GM21515 (cell line): ENCODE results near the gene SDR42E2.
"Not testable (repeated sequence)": the region's sequence is repeated elsewhere in the genome, so short reads cannot be mapped to it uniquely, and the experiment has no call there.

Experiments used
- ATAC-seq: cut with Tn5 transposase; IDR thresholded peaks from one replicate; pipeline ENCODE4 v1.9.1; 2021; ENCODE audit not compliant: unreplicated experiment

The SDR42E2 gene

DNA sequence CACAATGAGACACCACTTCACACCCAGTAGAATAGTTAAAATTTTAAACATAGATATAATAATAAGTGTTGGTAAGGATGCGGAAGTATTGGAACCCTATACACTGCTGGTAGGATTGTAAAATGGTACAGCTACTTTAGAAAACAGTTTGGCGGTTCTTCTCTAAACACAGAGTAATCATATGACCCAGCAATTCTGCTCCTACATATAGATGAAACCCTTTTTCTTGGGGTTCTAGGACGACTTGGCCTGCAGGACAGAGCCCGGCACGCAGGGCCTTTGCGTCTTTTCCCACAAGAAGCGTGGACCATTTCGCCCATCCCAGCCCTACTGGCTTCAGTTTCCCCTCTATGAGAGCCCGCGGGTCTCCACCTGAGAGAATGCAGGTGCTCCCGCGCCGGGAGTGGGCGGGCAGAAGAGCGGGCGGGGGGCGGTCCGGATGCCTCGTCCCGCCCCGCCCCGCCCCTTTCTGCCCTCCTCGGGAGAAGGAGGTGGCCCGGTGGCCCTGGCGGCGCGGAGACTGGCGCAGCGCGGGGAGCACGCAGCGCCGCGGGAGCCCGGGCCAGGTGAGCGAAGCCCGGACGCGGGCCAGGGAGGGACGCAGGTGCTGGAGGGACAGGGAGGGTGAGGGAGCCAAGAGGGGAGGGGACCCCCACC is at the start of gene SDR42E2:
Gene SDR42E2 (plus strand): TSS at position 508 of the 657 bp plus-strand sequence. CDS start 3,077 bp downstream, outside the sequence.
- no peak for ATAC-seq

DNA sequence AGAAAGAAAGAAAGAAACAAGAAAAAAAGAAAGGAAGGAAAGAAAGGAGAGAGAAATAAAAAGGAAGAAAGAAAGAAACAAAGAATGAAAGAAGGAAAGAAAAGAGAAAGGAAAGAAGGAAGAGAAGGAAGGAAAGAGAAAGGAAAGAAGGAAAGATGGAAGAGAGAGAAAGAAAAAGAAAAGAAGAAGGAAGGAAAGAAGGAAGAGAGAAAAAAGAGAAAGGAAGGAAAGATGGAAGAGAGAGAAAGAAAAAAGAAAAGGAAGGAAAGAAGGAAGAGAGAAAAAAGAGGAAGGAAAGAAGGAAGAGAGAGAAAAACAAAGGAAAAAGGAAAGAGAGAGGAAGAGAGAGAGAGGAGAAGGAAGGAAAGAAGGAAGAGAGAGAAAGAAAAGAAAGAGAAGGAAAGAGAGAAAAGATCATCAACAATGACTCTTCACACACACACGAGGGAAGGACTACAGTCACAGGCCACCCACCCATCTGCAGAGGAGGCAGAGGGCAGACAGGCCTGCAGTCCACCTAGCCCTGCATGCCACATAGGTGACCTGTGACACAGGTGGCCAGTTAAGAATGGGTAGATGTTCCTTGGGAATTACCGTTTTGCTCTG is 46.1 kb upstream of the SDR42E2 start:
- no peak for ATAC-seq

DNA sequence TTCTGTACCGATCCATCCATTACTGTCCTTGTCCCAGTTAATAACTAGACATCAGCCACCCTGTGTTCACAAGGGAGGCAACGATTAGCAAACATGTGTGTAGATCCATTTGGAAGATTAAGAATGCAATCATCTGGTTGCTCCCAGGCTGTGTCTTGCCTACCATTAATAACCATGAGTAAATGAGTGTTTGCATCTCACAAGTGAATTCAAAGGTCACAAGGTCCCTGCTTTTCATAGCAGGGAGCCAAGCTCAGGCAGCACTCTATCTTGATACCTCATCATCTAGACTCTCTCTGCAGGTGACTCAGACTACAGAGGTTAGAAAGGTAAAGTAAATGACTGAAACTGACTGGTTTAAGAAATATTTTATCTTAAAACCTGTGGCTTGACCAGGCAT is 44.7 kb upstream of the SDR42E2 start:
- no peak for ATAC-seq

DNA sequence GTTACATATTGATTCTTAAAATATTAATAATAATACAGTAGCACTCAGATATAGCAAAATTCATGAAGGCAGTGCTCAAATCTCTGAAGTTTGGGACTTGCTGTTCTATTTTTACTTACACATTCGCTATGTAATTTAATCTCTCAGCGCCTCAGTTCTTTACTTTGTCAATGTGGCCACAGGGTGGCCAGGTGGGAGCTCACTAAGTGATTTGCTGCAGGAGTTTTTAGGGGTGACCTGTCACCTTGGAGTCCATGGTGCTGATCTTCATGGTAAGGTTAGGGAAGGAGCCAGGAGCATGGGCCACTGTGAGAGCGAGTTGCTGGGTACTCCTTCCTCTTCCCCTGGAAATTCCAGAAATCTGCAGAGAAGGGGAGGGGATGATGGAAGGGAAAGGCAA is 41.9 kb upstream of the SDR42E2 start:
- no peak for ATAC-seq

DNA sequence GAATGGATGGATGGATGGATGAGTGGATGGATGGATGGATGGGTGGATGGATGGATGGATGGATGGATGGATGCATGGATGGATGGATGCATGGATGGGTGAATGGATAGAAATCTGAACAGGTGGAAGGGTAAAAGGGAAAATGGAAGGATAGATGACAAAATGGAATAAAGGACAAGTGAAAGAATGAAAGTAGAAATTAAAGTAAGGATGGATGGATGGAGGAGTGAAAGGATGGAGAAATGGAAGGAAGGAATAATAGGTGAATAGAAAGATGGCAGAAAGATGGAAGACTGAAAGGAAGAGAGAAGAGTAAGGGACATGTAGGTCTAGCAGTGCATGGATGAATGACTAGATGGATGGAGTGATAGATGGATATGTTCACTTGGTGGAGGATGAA is 40.1 kb upstream of the SDR42E2 start:
- ATAC-seq: no peak

DNA sequence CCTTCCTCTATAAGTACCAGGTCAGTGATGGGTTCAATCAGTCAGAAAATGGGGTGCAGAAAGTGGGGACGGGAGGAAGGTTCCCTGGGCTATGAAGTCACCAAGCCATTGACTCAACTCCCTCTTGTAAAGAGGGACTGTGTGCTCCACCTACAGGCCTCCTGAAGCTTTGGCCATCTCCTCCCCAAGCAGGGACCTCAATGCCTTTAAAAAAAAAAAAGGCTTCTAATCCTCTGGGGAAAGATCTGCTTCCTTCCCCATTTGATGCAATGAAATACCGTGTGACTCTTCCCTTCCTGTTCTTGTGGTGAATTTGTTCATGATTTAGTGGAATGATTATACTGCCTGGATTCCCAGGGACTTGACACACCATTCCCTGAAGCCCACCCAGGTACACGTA is 39.2 kb upstream of the SDR42E2 start:
- no peak for ATAC-seq

DNA sequence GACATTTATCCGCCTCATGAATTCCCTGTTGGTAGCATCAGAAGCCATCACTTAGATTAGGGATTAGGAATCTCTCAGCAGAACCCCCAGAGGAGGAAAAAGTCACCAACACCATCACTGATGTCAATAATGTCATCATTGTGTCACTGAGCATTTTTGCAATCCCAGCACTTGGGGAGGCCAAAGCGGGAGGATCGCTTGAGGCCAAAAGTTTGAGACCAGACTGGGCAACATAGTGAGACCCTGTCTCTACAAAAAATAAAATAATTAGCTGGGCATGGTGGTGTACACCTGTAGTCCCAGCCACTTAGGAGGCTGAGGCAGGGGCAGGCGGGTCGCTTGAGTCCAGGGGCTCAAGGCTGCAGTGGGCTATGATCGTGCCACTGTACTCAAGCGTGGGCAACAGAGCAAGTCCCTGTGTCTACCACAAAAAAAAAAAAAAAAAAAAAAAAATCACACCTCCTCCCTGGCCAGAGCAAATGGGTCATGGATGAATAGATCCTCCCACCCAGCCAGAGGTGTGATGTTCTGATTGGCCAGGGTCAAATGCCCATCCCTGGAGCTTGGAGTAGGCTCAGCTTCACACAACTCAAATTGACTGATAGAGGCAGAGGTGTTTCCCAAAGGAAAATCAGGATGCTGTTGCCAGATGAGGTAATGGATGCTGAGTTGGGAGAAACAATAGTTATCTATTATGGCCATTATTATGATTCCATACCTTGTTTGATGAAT is 38.4 kb upstream of the SDR42E2 start:
- ATAC-seq: no peak

DNA sequence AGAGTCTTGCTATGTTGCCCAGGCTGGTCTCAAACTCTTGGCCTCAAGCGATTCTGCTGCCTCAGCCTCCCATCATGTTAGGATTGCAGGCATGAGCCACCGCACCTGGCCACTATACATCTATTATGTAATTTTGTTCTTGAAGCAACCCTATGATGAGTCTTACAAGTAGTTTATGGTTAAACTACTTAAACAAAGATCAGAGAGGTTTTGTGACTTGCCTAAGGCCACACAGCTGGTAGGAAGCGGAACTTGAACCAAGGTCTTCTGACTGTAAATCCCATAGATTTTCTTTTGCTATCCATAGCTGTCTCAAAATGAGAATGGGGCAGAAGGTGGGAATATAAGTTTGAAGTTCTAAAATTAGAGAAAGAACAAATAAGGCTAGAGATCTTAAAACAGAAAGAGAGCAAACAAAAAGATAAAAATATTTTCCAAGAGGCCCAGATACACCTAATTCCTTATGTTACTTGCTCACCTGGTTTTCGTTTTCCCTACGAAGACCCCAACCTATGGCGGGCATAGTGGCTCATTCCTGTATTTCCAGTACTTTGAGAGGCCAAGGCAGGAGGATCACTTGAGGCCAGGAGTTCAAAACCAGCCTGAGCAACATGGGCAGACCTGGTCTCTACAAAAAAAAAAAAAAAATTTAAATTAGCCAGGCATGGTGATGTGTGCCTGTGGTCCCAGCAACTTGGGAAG is 37.6 kb upstream of the SDR42E2 start:
- ATAC-seq: no peak

DNA sequence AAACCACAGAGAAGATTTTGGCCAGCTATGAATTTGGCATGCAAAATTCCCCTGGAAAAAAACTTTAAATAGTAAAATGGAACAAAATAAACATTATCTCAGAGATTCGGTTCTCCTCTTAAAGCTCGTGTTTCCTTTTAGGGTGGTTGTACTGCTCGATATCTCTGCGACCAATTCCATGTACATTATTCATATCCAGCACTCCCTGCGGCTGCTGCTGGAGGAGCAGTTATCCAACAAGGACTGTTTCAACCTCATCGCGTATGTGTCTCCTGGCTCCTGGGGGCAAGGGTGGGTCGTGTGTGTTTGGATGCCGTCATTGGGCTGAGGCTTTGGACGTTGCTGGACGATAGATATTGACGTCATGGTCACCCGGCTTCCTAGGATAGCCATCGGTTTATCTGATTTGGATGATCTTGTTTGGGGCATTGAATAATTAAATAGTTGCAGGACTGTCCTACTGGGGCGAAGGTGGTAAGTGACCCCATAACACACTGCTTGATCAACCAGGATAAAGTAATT is 36.2 kb upstream of the SDR42E2 start:
- no peak for ATAC-seq

DNA sequence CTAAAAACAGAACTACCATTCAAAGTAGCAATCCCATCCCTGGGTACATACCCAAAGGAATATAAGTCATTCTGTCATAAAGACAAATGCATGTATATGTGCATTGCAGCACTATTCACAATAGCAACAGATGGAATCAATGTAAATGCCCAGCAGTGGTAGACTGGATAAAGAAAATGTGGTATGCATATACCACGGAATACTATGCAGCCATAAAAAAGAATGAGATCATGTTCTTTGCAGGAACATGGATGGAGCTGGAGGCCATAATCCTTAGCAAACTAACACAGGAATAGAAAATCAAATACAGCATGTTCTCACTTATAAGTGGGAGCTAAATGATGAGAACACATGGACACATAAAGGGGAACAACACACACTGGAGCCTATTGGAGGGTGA is 33.8 kb upstream of the SDR42E2 start:
- not testable (repeated sequence) for ATAC-seq

DNA sequence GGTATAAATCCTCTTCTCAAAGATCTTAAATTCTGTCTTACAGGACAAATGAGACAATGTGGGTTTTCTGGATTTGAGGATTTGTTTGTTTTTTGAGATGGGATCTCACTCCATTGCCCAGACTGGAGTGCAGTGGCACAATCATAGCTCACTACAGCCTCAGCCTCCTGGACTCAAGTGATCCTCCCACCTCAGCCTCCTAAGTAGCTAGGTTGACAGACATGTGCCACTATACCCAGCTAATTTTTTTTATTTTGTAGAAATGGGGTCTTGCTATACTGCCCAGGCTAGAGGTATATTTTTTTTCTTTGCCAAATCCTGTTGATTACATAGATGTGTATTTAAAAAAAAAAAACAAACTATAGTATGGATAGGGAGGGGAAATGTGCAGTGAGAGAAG is 31.8 kb upstream of the SDR42E2 start:
- ATAC-seq: no peak

DNA sequence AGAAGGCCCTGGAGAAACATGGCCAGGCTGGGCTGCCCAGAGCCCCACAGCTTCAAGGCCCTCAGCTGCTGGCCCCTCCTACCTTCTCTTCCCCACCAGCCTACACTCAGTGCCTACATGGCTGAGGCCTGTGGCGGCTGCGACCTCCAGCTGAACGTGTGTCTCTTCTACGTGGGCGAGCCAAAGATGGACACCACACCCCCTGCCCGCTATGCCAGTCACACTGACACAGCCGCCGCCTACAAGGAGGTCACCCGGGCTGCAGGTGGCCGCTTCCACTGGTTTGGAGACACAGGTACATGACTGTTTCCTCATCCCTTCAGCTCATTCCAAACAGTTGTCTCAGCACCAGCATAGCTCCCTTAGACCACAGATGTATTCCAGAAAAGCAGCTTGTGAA is 29.5 kb upstream of the SDR42E2 start:
- no peak for ATAC-seq

DNA sequence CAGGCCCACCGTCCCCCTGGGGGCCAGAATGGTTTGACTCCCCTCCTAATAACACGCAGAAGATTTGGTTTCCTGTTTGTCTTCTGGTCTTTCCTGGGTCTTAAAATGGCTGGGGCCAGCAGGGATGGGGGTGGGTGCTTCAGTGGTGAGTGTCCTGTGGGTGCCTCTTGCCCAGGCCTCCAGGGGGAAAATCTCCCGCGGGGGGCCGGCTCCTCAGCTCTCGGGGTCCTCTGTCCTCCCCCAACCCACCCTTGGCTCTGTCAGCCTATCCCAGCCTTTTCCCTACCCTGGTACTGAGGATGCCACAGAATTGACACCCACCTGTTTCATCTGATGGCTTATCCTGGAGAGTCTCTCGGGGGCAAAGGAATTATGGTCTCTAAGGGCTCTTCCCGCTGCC is 23.8 kb upstream of the SDR42E2 start:
- ATAC-seq: no peak

DNA sequence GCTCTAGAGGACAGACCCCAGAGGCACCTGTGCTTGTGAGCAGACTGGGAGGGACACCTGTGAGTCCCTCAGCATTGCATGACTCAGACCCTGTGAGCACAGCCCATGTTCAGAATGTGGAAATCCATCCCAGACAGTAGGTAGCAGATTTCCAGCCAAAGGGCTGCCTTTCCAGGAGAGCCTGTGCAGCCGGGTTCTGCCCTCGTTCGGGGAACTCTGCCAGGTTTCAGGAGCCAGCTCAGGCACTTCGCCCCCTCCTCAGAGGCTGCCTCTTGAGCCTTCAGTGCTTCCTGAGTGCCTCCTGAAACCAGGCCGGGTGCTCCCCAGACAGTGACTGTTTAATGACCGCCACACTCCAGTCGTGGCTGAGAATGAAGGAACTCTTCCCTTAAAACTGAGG is 23.3 kb upstream of the SDR42E2 start:
- no peak for ATAC-seq

DNA sequence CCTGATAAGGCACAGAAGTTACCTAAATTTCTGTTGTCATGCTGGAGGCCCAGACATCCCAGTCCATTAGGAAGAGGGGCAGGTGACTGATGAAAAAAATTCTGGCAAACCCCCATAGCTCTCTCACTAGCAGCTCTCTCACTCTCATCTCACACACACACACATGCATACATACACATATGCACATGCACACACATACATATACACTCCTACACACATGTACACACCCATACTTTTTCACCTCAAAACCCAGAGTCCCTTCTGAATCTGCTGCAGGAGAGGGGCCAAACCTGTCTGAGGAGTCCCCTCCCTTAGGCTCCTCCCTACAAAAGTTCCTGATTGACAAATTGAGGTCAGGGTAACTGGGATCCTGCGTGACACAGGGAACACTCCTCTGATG is 22.6 kb upstream of the SDR42E2 start:
- ATAC-seq: no peak

DNA sequence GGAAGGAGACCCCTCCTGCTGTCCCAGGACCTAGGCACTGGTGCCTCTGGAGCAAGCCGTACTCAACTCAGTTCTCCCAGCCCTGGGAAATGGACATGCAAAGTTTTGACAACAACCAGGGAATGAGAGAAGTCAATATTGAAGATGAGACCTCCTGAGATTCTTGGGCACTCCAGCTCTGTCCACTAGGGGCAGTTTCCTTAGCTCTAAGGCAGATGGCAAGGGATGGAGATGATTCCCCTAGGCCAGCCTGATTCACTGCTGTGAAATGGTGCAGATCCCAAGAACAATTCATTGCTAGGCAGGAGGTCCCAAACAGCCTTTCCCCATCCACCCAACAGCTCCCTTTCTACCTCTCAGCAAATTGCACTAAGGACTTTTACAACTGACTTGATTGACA is 20.5 kb upstream of the SDR42E2 start:
- ATAC-seq: no peak

DNA sequence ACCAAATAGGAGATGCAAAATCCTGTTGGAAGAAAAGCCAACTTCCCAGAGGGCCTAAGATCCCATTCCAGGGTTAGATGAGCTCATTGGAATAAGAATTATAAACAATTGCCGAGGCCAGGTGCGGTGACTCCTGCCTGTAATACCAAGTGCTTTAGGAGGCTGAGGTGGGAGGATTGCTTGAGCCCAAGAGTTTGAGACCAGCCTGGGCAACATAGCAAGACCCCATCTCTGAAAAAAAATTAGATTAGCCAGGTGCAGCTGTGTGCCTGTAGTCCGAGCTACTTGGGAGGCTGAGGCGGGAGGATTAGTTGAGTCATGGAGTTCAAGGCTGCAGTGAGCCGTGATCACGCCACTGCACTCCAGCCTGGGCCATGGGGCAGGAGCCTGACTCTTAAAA is 17.8 kb upstream of the SDR42E2 start:
- no peak for ATAC-seq

DNA sequence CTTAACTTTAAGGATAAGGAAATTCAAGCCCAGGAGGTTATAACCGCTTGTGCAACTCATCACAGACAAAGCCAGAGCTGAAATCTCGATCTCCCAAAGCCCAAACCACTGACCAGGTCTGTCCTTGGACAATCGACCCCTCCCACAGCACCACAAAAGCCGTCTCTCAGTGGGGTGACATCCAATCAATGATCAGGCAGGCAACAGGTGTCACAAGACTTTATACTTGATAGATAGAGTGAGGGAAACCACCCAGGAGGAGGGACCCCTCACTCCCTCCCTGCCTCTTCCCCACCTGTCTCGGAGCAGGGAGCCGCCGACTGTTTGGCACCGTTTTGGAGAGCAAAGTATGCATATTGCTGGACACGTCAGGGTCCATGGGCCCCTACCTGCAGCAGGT is 14.5 kb upstream of the SDR42E2 start:
- no peak for ATAC-seq

DNA sequence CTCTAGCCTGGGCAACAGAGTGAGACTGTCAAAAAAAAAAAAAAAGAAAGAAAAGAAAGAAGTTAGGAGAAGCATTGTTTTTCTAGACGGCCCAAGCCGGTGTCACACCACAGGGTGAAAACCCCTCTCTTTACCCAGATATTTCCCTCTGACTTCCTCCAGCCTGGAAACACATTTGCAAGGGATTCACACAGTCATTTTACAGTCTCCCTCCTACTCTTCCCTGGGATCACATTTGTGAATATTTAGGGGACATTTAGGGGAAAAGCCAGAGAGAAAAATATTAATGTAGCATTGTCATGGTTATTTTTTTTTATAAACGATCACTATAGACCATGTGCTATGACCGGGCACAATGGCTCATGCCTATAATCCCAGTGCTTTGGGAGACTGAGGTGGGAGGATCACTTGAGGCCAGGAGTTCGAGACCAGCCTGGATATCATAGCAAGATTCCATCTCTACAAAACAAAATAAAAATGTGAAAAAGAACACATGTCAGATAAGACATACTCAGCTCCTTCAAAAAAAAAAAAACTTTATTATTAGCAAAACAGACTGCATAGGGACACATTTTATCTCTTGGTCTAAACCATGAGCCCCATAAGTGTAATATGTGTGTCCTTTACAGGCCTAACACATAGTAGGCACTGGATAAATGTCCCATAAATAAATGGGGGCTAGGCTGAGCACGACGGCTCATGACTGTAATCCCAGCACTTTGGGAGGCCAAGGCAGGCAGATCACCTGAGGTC is 10.9 kb upstream of the SDR42E2 start:
- no peak for ATAC-seq

DNA sequence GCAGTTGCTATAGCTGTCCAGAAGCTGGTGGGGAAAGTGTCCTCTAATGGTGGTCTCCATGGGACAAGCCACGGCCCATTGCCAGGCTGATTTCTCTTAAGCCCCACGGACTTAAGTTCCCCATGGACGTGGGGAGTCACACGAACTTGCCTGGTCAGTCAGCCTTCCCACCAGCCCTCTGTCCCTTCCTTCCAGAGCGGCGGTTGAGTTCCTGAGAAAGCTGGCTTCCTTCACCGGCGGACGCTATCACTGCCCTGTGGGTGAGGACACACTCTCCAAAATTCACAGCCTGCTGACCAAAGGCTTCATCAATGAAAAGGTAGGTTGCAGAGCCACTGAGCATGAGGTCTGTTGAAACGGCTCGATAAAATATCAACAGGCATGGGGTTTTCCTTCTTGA is 10.0 kb upstream of the SDR42E2 start:
- no peak for ATAC-seq

DNA sequence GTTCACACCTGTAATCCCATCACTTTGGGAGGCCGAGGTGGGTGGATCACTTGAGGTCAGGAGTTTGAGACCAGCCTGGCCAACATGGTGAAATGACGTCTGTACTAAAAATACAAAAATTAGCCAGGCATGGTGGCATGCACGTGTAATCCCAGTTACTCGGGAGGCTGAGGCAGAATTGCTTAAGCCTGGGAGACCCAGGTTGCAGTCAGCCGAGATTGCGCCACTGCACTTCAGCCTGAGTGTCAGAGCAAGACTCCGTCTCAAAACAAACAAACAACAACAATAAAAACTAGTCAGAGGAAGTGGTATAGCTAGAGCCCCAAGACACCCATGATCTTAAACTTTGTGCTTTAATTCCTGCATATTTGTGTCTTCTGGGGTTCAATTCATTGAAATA is 9.2 kb upstream of the SDR42E2 start:
- not testable (repeated sequence) for ATAC-seq
